DMS53 treated with DMSO at 0.1 percent for 48 hours (cell line): ENCODE data around the gene HSF5.
A peak's percentile ranks its signal among the peaks of the same experiment; 100 is the strongest.
"Not testable (repeated sequence)": the region's sequence is repeated elsewhere in the genome, so short reads cannot be mapped to it uniquely, and the experiment has no call there.

Experiments
- DNase-seq: peaks from one replicate; lab custom pipeline; 2025; ENCODE audit not compliant: unreplicated experiment; lab: John Stamatoyannopoulos, UW

HSF5 gene

GRCh38 chr17:58415371-58416055 is 72.7 kb downstream of the HSF5 start:
- peak; percentile 50 for DNase-seq

GRCh38 chr17:58414596-58414997 is 73.6 kb downstream of the HSF5 start:
- DNase-seq: no peak

GRCh38 chr17:58413684-58414083 is 74.5 kb downstream of the HSF5 start:
- no peak for DNase-seq

- DNase-seq: peak; percentile 2
Observed at GRCh38 chr17:58412961-58413586, 75.1 kb downstream of the HSF5 start.

- DNase-seq: no peak
Observed at GRCh38 chr17:58412064-58412703, 76.0 kb downstream of the HSF5 start.

GRCh38 chr17:58411408-58411894 is 76.8 kb downstream of the HSF5 start:
- DNase-seq: no peak

GRCh38 chr17:58410714-58411407 is 77.3 kb downstream of the HSF5 start:
- no peak for DNase-seq

- no peak for DNase-seq
Observed at GRCh38 chr17:58409432-58409831, 78.8 kb downstream of the HSF5 start.

GRCh38 chr17:58403311-58403710 is 84.9 kb downstream of the HSF5 start:
- DNase-seq: no peak

GRCh38 chr17:58402679-58403078 is 85.5 kb downstream of the HSF5 start:
- DNase-seq: no peak

GRCh38 chr17:58402047-58402446 is 86.2 kb downstream of the HSF5 start:
- no peak for DNase-seq

- DNase-seq: peak; percentile 35
Observed at GRCh38 chr17:58401287-58401686, 86.9 kb downstream of the HSF5 start.

- DNase-seq: no peak
Observed at GRCh38 chr17:58400826-58401225, 87.4 kb downstream of the HSF5 start.

GRCh38 chr17:58399974-58400373 is 88.2 kb downstream of the HSF5 start:
- DNase-seq: no peak

- no peak for DNase-seq
Observed at GRCh38 chr17:58398574-58399266, 89.5 kb downstream of the HSF5 start.

- DNase-seq: not testable (repeated sequence)
Observed at GRCh38 chr17:58397421-58397820, 90.8 kb downstream of the HSF5 start.

- DNase-seq: no peak
Observed at GRCh38 chr17:58396173-58396572, 92.0 kb downstream of the HSF5 start.

GRCh38 chr17:58394534-58395223 is 93.5 kb downstream of the HSF5 start:
- DNase-seq: peak; percentile 5

GRCh38 chr17:58391302-58391984 is 96.8 kb downstream of the HSF5 start:
- peak; percentile 95 for DNase-seq

- no peak for DNase-seq
Observed at GRCh38 chr17:58390884-58391283, 97.3 kb downstream of the HSF5 start.
